ENCODE measurements around the gene RBM25.

Gene RBM25

GRCh38 chr14:73100334-73100733 is 42.0 kb downstream of the RBM25 start:
- no peak overlapping the region for H4K8ac ChIP-seq (ENCODE audit: low read depth, low read length)
- no peak overlapping the region for H4K91ac ChIP-seq (ENCODE audit: low read depth, low read length)
- no peaks in the 10 kb centered on the region for H3K9me3 ChIP-seq (ENCODE audit: insufficient read depth, low read depth, low read length)
- no peaks in the 10 kb centered on the region for H3K79me1 ChIP-seq (ENCODE audit: low read length)
- no peak overlapping the region for H3K4ac ChIP-seq (ENCODE audit: low read depth, low read length)
- no peak overlapping the region for H4K12ac ChIP-seq (ENCODE audit: low read depth, low read length)
- no peak overlapping the region for H3K9ac ChIP-seq (ENCODE audit: low read length)
- no peaks in the 10 kb centered on the region for H3K79me2 ChIP-seq (ENCODE audit: control insufficient read depth, insufficient read depth, low read length, poor library complexity)
- H3K4me1 ChIP-seq (ENCODE audit: control insufficient read depth in 1 of 2, insufficient read depth in 2 of 2, low read length in 2 of 2), result no peaks in the 10 kb centered on the region
- H2AK5ac ChIP-seq (ENCODE audit: low read length), result no peak overlapping the region
- H3K23ac ChIP-seq (ENCODE audit: low read length), result no peak overlapping the region
- no peak overlapping the region for H3K4me3 ChIP-seq (ENCODE audit: low read depth, low read length)
- peaks cover 18 to 33% of the 10 kb centered on the region in 2 experiments for H3K36me3 ChIP-seq (ENCODE audit: control insufficient read depth in 1 of 2, insufficient read depth in 2 of 2, low read length in 2 of 2)
- no peak overlapping the region for H2AFZ ChIP-seq (ENCODE audit: insufficient read depth, low read length, poor library complexity)
- peak; percentile 6 to 67 for DNase-seq
- no peak overlapping the region for H3K4me2 ChIP-seq (ENCODE audit: low read length)
- H3K14ac ChIP-seq (ENCODE audit: low read length), result no peak overlapping the region
- no peak overlapping the region for H3K27ac ChIP-seq (ENCODE audit: low read depth, low read length)
- H2BK120ac ChIP-seq (ENCODE audit: insufficient read depth, low read length, poor library complexity), result no peak overlapping the region
- no peaks in the 10 kb centered on the region for H3K27me3 ChIP-seq (ENCODE audit: insufficient read depth, low read length)
- WGBS (ENCODE audit: extremely low coverage, insufficient coverage, insufficient read length), result no CpG with 5 or more reads among the region's 4 CpGs
- no peak overlapping the region for H2BK12ac ChIP-seq (ENCODE audit: low read length)
- H3K18ac ChIP-seq (ENCODE audit: low read length), result no peak overlapping the region
- no peak overlapping the region for H2BK5ac ChIP-seq (ENCODE audit: low read depth, low read length, poor library complexity)

GRCh38 chr14:73102806-73103497 is 44.6 kb downstream of the RBM25 start:
- Histone ChIP-seq H3K79me1 (ENCODE audit: low read length) (no peaks in the 10 kb centered on the region), H3K9me3 (ENCODE audit: insufficient read depth, low read depth, low read length) (no peaks in the 10 kb centered on the region), H4K8ac (ENCODE audit: low read depth, low read length) (no peak overlapping the region), H2AFZ (ENCODE audit: insufficient read depth, low read length, poor library complexity) (no peak overlapping the region), H3K4me1 (ENCODE audit: control insufficient read depth in 1 of 2, insufficient read depth in 2 of 2, low read length in 2 of 2) (no peaks in the 10 kb centered on the region), H3K14ac (ENCODE audit: low read length) (no peak overlapping the region), H3K9ac (ENCODE audit: low read length) (no peak overlapping the region), H2BK12ac (ENCODE audit: low read length) (no peak overlapping the region), H3K4me3 (ENCODE audit: low read depth, low read length) (no peak overlapping the region), H2BK5ac (ENCODE audit: low read depth, low read length, poor library complexity) (no peak overlapping the region), H4K91ac (ENCODE audit: low read depth, low read length) (no peak overlapping the region), H3K18ac (ENCODE audit: low read length) (no peak overlapping the region), H3K36me3 (ENCODE audit: control insufficient read depth in 1 of 2, insufficient read depth in 2 of 2, low read length in 2 of 2) (peaks cover 19 to 33% of the 10 kb centered on the region in 2 experiments), H2AK5ac (ENCODE audit: low read length) (no peak overlapping the region), H3K27ac (ENCODE audit: low read depth, low read length) (no peak overlapping the region), H3K4ac (ENCODE audit: low read depth, low read length) (no peak overlapping the region), H3K4me2 (ENCODE audit: low read length) (no peak overlapping the region), H3K23ac (ENCODE audit: low read length) (no peak overlapping the region), H4K12ac (ENCODE audit: low read depth, low read length) (no peak overlapping the region), H3K27me3 (ENCODE audit: insufficient read depth, low read length) (no peaks in the 10 kb centered on the region), H2BK120ac (ENCODE audit: insufficient read depth, low read length, poor library complexity) (no peak overlapping the region), H3K79me2 (ENCODE audit: control insufficient read depth, insufficient read depth, low read length, poor library complexity) (no peaks in the 10 kb centered on the region)
- WGBS (ENCODE audit: extremely low coverage, insufficient coverage, insufficient read length), result over 99% methylated on average over 14 of the region's 27 CpGs
- DNase-seq, result no peak

- Histone ChIP-seq H4K12ac (ENCODE audit: low read depth, low read length) (no peak overlapping the region), H3K18ac (ENCODE audit: low read length) (no peak overlapping the region), H2AK5ac (ENCODE audit: low read length) (no peak overlapping the region), H3K4ac (ENCODE audit: low read depth, low read length) (no peak overlapping the region), H3K9ac (ENCODE audit: low read length) (no peak overlapping the region), H4K91ac (ENCODE audit: low read depth, low read length) (no peak overlapping the region), H2AFZ (ENCODE audit: insufficient read depth, low read length, poor library complexity) (no peak overlapping the region), H3K4me2 (ENCODE audit: low read length) (no peak overlapping the region), H2BK5ac (ENCODE audit: low read depth, low read length, poor library complexity) (no peak overlapping the region), H2BK12ac (ENCODE audit: low read length) (no peak overlapping the region), H3K4me1 (ENCODE audit: control insufficient read depth in 1 of 2, insufficient read depth in 2 of 2, low read length in 2 of 2) (no peaks in the 10 kb centered on the region), H3K27ac (ENCODE audit: low read depth, low read length) (no peak overlapping the region), H3K4me3 (ENCODE audit: low read depth, low read length) (no peak overlapping the region), H2BK120ac (ENCODE audit: insufficient read depth, low read length, poor library complexity) (no peak overlapping the region), H3K9me3 (ENCODE audit: insufficient read depth, low read depth, low read length) (no peaks in the 10 kb centered on the region), H3K23ac (ENCODE audit: low read length) (no peak overlapping the region), H3K14ac (ENCODE audit: low read length) (no peak overlapping the region), H3K79me2 (ENCODE audit: control insufficient read depth, insufficient read depth, low read length, poor library complexity) (no peaks in the 10 kb centered on the region), H3K27me3 (ENCODE audit: insufficient read depth, low read length) (no peaks in the 10 kb centered on the region), H4K8ac (ENCODE audit: low read depth, low read length) (no peak overlapping the region), H3K79me1 (ENCODE audit: low read length) (no peaks in the 10 kb centered on the region), H3K36me3 (ENCODE audit: control insufficient read depth in 1 of 2, insufficient read depth in 2 of 2, low read length in 2 of 2) (peaks cover 24 to 38% of the 10 kb centered on the region in 2 experiments)
- no peak for DNase-seq
- WGBS (ENCODE audit: extremely low coverage, insufficient coverage, insufficient read length), result no CpG with 5 or more reads among the region's 3 CpGs
Measured at GRCh38 chr14:73105050-73105449, 46.7 kb downstream of the RBM25 start.

- Histone ChIP-seq H3K79me2 (ENCODE audit: control insufficient read depth, insufficient read depth, low read length, poor library complexity) (no peaks in the 10 kb centered on the region), H4K8ac (ENCODE audit: low read depth, low read length) (no peak overlapping the region), H3K4me1 (ENCODE audit: control insufficient read depth in 1 of 2, insufficient read depth in 2 of 2, low read length in 2 of 2) (no peaks in the 10 kb centered on the region), H3K4me2 (ENCODE audit: low read length) (no peak overlapping the region), H3K4me3 (ENCODE audit: low read depth, low read length) (no peak overlapping the region), H3K4ac (ENCODE audit: low read depth, low read length) (no peak overlapping the region), H3K9me3 (ENCODE audit: insufficient read depth, low read depth, low read length) (no peaks in the 10 kb centered on the region), H2BK5ac (ENCODE audit: low read depth, low read length, poor library complexity) (no peak overlapping the region), H4K12ac (ENCODE audit: low read depth, low read length) (no peak overlapping the region), H2BK12ac (ENCODE audit: low read length) (no peak overlapping the region), H2AFZ (ENCODE audit: insufficient read depth, low read length, poor library complexity) (no peak overlapping the region), H3K27me3 (ENCODE audit: insufficient read depth, low read length) (no peaks in the 10 kb centered on the region), H2BK120ac (ENCODE audit: insufficient read depth, low read length, poor library complexity) (no peak overlapping the region), H3K79me1 (ENCODE audit: low read length) (no peaks in the 10 kb centered on the region), H4K91ac (ENCODE audit: low read depth, low read length) (no peak overlapping the region), H3K23ac (ENCODE audit: low read length) (no peak overlapping the region), H3K9ac (ENCODE audit: low read length) (no peak overlapping the region), H3K36me3 (ENCODE audit: control insufficient read depth in 1 of 2, insufficient read depth in 2 of 2, low read length in 2 of 2) (peaks cover 29 to 42% of the 10 kb centered on the region in 2 experiments), H3K18ac (ENCODE audit: low read length) (no peak overlapping the region), H3K27ac (ENCODE audit: low read depth, low read length) (no peak overlapping the region), H3K14ac (ENCODE audit: low read length) (no peak overlapping the region), H2AK5ac (ENCODE audit: low read length) (no peak overlapping the region)
- over 99% methylated on average over 13 of the region's 16 CpGs for WGBS (ENCODE audit: extremely low coverage, insufficient coverage, insufficient read length)
- DNase-seq, result no peak
Measured at GRCh38 chr14:73105727-73106126, 47.4 kb downstream of the RBM25 start.

Data from trophoblast cell (in vitro differentiated cells and primary cell).